ENCODE measurements around the gene ACBD6.

- no peak for TF ChIP-seq EZH2 (IDR thresholded peaks at IDR 0.05; ENCODE audit: borderline replicate concordance, low read depth, low read length, poor library complexity, severe bottlenecking)
- TF ChIP-seq, protein P1, sequence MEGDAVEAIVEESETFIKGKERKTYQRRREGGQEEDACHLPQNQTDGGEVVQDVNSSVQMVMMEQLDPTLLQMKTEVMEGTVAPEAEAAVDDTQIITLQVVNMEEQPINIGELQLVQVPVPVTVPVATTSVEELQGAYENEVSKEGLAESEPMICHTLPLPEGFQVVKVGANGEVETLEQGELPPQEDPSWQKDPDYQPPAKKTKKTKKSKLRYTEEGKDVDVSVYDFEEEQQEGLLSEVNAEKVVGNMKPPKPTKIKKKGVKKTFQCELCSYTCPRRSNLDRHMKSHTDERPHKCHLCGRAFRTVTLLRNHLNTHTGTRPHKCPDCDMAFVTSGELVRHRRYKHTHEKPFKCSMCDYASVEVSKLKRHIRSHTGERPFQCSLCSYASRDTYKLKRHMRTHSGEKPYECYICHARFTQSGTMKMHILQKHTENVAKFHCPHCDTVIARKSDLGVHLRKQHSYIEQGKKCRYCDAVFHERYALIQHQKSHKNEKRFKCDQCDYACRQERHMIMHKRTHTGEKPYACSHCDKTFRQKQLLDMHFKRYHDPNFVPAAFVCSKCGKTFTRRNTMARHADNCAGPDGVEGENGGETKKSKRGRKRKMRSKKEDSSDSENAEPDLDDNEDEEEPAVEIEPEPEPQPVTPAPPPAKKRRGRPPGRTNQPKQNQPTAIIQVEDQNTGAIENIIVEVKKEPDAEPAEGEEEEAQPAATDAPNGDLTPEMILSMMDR (conservative IDR thresholded peaks at IDR 0.05; ENCODE audit: low read depth, low read length), result no peak
Observed at GRCh38 chr1:180243517-180244221, 258.7 kb downstream of the ACBD6 start.
